ENCODE measurements around the gene CNNM3. TPM values are rescaled to one million over a fixed set of nuclear protein-coding genes. Genes with fewer than 3 reads are reported as not detected.

CNNM3 gene
- polyA plus RNA-seq, 1 donor = 35.2 TPM

GRCh38 chr2:96863575-96864342, 47.7 kb downstream of the CNNM3 start:
- DNase-seq = no peak

DNA sequence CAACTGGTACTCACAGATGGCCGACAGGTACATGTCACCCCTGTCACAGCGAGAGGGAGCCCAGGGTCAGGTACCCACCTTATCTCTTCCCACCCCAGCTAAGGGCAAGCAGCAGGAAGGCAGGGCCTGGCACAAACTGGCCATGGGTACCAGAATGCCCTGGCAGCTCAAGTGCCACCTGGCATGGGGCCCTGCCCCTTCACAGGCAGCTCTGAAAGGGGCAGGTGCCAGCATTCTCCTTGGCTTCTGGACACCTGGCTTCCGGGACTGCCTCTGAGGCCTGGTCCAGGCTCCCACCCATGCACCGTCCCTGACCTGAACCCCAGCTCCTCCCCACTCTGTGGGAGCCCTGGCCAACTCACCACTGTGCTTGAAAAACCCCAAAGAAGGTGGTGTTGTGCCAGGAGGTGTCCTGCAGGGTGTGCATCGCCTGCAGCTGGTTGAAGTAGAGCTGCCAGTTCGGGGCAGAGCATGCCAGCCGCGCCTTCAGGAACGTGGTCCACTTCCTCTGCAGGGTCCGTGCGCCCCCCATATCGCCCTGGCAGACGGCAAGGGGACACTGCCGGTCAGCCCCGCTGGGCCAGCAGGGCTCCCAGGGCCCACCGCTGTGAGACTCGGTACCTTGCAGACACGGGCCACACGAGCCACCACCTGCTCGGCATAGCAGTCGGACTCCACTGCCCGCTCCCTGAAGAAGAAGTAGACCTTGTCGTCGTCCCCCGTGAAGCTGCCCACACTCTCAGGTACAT, 48.4 kb downstream of the CNNM3 start:
- no peak for DNase-seq

DNA sequence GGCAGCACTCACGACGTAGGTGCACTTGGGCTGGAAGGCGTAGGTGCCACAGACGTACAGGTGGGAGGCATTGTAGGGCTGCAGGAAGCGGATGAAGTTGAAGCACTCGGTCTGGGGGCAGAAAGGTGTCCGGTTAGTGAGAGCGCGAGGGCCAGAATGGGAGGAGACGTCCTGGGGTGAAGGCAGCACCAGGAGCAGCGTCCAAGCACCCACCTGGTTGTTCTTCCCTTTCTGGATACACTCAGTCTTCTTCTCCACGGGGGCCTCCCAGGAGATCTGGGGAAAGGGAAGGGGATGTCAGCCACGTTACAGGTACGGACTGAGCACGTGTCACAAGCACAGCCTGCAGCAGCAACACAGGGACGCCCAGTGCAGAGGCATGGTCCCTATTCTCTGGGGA, 49.6 kb downstream of the CNNM3 start:
- DNase-seq = no peak

- DNase-seq = no peak
Observed at GRCh38 chr2:96866149-96866548, 50.1 kb downstream of the CNNM3 start.

DNA sequence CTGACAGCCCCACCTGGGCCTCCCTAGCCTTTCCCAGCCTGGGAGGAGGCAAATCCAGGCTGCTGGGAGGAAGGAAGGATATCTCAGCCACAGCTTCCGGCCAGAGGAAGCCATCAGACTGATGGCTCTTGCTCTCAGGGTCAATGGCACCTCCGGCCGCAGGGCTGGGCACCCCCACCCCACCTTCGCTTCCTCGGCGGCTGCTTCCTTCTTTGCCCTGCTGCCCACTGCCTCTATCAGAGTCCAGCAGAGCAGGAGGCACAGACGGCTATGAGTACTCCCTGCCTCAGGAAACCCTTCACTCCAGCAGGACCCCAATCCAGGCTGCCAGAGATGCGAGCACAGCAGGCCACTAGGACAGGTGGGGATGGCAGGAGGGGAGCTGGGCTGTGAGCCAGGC, 50.5 kb downstream of the CNNM3 start:
- DNase-seq = no peak

GRCh38 chr2:96866986-96867755, 51.1 kb downstream of the CNNM3 start:
- DNase-seq = no peak

DNA sequence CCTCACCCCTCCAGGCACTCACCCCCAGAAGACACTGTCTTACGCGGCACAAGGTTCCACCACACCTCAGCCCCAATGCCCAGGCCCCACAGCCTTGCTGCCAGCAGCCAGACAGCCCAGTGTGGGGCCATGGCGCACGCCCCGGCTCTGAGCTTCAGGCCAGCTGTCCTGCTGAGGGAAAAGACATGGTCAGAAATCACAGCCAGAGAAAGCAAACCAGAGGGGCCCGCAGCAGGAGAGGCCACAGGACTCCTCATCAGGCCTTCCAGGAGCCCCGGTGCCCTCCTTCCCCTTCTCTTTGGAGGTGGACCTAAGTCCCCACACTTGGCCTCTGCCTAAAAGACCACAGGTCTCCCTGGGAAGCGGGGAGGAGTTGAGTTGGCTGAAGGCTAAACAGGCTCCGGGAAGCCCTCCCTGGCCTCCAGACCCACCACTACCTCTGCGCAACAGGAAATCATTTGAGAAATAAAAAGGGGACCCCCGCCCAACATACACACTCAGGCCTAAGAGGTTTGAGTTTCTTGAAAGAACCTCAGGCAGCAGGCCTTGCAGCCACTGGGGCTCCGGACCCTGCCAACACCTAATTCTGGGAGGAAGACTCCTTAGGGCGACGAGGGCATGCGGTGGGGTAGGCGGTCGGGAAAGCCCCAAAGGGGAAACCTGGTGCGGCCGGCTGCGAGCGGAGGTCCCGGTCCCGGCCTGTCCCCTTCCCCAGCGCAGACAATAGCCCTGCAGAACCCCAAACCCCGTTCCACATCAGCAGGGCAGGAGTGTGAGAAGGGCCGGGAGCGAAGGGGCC, 51.9 kb downstream of the CNNM3 start:
- DNase-seq = no peak

DNA sequence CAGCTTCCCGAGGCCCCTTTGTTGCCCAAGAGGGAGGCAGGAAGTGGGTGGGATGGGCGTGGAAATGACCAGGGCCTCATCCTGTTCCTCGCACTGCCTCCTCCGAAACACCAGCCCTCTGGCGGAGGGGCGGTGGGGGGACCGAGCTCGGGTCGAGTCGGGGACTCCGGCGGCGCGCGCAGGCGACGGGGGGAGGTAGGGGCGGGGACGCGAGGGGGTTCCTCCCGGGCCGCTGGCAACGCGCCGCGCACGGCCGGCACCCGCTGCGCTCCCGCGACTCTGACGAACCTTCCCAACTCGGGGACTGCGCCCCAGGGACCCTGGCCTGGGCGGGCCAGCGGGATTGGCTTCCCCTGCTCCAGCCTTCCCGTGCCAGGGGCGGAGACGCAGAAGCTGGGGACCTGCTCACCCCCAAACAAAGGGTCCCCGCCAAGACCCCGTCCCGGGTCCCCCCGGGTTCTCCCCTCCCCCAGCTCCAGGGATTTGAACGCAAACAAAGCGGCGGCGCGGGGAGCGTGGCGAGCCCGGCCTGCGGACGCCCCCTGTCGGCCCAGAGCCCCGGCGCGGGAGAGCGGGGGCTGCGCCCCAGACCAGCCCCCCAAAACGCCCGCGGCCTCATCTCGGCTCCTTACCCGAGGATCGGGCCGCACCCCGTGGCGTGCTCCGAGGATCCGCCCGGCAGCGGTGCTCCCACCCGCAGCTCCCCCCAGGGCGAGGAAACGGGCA, 52.6 kb downstream of the CNNM3 start:
- DNase-seq = peak; percentile 85

GRCh38 chr2:96869281-96869821, 53.3 kb downstream of the CNNM3 start:
- peak; percentile 80 for DNase-seq

- no peak for DNase-seq
Observed at GRCh38 chr2:96869822-96870625, 54.0 kb downstream of the CNNM3 start, which contains the start of gene SEMA4C. SEMA4C (minus strand) TSS chr2:96870080; CDS start chr2:96867886, 2,194 bp downstream.

DNA sequence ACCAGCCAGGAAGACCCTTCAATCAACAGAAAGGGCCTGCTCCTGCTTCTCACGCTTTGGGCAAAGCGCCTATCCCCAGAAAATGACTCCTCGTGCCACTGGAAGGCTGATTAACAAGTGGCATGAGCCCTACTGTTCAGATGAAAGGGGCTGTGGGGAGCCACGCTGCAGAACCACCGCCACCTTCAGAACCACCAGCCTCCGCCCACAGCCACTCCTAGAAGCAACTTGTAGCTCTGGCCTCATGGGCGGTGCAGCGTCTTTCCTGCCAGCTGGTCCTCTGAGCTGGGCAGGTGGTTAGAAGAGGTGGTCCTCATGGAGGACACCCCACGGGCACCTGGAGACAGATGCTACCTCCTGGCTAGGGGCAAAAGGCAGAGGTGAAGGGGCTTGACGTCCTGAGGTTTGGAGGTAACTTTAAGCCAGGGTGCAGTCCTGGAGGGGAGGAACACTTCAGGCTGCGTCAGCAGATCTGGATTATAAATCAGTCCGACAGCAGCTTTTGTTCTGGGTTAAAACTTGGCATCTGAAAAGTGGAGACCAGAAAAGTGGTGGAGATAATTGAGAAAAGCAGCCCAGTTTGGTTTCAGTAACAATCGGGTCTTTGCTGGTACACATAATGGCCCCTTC, 54.7 kb downstream of the CNNM3 start:
- no peak for DNase-seq

DNA sequence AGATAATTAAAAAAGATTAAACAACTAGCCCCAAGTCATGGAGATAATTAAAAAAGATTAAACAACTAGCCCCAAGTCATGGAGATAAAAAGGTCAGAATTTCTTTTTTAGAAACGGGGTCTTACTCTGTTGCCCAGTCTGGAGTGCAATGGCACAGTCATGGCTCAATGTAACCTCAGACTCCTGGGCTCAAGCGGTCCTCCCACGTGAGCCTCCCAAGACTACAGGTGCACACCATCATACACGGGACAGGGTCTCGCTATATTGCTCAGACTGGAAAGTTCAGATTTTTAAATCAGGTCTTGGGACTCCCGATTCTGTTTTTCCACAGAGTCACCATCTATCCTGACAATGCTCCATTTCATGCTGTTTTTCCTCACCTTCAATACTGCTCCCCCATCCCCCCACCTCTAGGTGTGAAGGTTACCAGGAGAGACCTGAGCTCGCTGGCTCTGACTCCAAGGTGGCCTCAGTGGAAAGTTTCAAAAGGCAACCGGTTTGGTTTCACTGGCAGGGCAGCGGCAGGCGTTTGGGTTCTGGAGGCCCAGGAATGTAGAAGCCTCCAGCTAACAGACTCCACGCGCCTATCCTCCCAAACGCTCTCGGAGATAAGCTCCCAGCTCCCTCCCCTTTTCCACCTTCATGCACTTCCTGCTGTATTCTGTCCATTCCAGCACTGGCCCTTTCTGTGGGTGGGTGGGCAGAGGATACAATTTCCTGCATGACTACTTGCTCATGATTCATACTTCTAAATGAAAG, 56.7 kb downstream of the CNNM3 start:
- no peak for DNase-seq

GRCh38 chr2:96873651-96874096, 57.6 kb downstream of the CNNM3 start:
- no peak for DNase-seq

GRCh38 chr2:96874198-96874831, 58.2 kb downstream of the CNNM3 start:
- no peak for DNase-seq

GRCh38 chr2:96875498-96876268, 59.6 kb downstream of the CNNM3 start:
- no peak for DNase-seq

DNA sequence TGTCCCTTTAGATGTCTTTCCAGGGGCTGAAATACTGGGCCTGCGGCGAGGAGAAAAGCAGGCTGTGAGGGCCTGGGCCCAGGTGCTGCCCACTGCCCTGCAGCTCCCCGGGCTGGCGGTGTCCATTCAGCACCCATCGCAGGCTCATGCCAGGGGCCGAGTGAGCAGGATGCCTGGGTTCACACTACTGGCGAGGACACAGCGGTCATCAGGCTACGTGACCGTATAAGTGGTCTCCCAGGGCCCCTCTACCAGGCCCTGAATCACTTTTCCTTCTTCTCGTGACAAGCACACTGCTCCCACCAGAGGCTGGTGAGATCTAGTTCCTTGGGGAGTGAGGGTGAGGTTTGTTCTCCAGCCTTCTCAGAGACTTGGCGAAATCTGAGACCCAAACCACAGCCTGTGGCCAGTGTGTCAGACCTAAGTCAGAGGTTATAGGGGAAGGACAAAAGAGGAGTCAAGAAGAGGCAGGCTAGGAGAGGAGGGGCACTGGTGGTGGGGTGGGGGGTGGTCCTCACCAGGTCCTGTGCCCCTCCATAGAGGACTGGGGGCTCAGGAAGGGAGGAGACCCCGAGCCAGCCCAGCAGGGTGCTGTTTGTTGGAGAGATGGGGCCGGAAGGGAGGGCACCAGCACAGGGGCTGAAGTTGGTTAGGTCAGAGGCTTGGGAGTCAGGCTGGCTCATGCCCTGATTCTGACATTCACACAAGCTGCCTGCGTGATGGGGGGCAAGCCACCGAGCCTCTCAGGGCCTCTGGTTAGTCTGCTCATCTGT, 60.4 kb downstream of the CNNM3 start:
- no peak for DNase-seq

Measured in left kidney (tissue), 2 donors.